ENCODE results near the gene KCNJ12. TPM values are rescaled to one million over a fixed set of nuclear protein-coding genes. Genes with fewer than 3 reads are reported as not detected.
"Not testable (repeated sequence)": the region's sequence is repeated elsewhere in the genome, so short reads cannot be mapped to it uniquely, and the experiment has no call there.

The KCNJ12 gene
- total RNA-seq, 2 donors from 2014 or later = 0.82 to 2.2 TPM

DNA sequence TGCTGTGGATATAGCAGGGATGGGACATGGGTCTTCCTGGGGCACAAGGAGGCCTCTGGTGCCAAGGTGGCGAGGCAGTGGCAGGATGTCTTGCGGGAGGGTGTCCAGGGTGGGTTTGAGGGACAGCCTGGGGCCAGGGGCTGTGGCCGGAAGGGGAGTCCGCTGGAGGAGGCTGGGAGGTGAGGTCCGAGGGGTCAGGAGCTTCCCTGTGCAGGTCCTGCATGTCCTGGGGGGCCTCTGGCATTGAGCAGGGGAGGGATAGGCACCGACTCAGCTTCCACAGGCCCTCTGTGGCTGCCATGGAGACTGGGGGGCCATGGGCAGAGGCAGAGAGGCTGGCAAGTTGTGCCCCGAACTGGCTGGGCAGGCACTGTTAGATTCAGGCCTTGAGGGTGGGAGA, 38.5 kb downstream of the KCNJ12 start:
- H3K9me3 ChIP-seq; H3K4me1 ChIP-seq; H3K27me3 ChIP-seq; H3K4me3 ChIP-seq; H3K27ac ChIP-seq; H3K36me3 ChIP-seq; H3K9ac ChIP-seq (ENCODE audit: low read depth in 2 of 2, low read length in 2 of 2); intact Hi-C loops (cut with DNase I); DNase-seq: not testable (repeated sequence)

DNA sequence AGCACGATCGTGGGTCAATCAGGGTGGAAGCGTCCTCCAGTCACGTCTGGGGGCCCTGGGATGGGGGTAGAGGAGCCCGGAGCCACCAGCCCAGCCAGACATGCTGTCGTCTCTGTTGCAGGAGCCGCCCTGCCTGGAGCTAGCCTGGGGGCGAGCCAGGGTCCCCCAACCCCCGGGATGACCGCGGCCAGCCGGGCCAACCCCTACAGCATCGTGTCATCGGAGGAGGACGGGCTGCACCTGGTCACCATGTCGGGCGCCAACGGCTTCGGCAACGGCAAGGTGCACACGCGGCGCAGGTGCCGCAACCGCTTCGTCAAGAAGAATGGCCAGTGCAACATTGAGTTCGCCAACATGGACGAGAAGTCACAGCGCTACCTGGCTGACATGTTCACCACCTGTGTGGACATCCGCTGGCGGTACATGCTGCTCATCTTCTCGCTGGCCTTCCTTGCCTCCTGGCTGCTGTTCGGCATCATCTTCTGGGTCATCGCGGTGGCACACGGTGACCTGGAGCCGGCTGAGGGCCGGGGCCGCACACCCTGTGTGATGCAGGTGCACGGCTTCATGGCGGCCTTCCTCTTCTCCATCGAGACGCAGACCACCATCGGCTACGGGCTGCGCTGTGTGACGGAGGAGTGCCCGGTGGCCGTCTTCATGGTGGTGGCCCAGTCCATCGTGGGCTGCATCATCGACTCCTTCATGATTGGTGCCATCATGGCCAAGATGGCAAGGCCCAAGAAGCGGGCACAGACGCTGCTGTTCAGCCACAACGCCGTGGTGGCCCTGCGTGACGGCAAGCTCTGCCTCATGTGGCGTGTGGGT, 39.2 kb downstream of the KCNJ12 start:
- H3K27me3 ChIP-seq; H3K9me3 ChIP-seq; H3K9ac ChIP-seq (ENCODE audit: low read depth in 2 of 2, low read length in 2 of 2); intact Hi-C loops (cut with DNase I); H3K4me3 ChIP-seq; H3K27ac ChIP-seq; H3K4me1 ChIP-seq; H3K36me3 ChIP-seq; DNase-seq: not testable (repeated sequence)

DNA sequence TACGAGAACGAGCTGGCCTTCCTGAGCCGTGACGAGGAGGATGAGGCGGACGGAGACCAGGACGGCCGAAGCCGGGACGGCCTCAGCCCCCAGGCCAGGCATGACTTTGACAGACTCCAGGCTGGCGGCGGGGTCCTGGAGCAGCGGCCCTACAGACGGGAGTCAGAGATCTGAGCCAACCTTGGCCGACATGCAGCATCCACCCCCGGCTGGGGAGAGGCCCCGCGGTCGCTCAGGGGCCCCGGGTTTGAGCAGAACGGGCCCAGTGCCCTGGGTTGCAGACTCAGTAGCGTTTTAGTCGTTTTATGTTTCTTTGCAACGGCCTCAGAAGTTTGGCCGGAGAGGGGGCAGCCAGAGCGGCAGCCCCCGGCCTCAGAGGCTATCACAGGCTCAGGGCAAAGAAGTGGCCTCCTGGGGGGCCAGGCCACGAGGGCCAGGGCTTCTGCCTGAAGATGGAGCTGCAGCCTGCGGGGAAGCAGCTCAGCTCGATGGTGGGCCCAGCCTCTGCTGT, 40.4 kb downstream of the KCNJ12 start:
- H3K9ac ChIP-seq (ENCODE audit: low read depth in 2 of 2, low read length in 2 of 2); intact Hi-C loops (cut with DNase I); DNase-seq; H3K4me3 ChIP-seq; H3K27ac ChIP-seq; H3K27me3 ChIP-seq; H3K36me3 ChIP-seq; H3K9me3 ChIP-seq; H3K4me1 ChIP-seq: not testable (repeated sequence)

DNA sequence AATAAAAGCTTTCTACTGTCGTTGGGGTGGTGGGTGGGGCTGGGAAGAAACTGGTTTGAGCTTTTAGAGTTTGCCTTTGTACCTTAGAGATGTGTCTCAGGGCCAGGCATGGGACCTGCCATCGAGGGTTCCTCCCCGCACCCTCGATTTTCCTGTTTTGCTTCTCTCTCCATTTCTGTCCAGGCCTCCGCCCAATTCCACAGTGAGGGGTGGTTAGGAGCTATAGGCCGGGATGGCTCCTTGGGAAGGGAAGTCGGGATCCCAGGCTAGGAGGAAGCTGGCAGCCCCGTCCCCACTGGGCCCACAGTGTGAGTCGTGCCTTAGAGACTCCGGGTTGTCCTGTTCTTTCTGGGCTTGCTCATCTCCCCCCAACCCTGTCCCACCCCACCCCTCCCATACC, 41.2 kb downstream of the KCNJ12 start:
- H3K4me3 ChIP-seq; intact Hi-C loops (cut with DNase I); H3K9me3 ChIP-seq; H3K4me1 ChIP-seq; H3K9ac ChIP-seq (ENCODE audit: low read depth in 2 of 2, low read length in 2 of 2); H3K27me3 ChIP-seq; H3K36me3 ChIP-seq; H3K27ac ChIP-seq: not testable (repeated sequence)
- peak; percentile 76 for DNase-seq

DNA sequence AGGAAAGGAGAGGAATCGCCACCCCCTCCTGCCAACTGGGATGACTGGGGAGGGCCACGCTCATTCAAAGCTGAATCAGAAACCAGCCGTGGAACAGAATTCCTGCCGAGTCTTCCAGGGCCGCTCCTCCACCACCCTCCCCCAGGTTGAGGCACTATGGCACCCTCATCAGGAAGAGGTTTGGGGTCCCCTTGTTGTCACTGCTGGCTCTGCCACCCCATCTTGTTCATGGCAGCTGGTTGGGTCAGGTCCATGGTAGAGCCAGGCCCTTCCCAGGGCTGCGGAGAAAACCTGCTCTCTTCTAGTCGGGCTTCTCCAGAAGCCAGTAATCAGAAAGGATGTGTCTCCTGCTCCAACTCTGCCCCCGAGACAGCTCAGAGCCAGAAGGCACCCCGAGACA, 41.8 kb downstream of the KCNJ12 start:
- intact Hi-C loops (cut with DNase I) = no loop called here
- DNase-seq = no peak
- TF ChIP-seq, protein P1, sequence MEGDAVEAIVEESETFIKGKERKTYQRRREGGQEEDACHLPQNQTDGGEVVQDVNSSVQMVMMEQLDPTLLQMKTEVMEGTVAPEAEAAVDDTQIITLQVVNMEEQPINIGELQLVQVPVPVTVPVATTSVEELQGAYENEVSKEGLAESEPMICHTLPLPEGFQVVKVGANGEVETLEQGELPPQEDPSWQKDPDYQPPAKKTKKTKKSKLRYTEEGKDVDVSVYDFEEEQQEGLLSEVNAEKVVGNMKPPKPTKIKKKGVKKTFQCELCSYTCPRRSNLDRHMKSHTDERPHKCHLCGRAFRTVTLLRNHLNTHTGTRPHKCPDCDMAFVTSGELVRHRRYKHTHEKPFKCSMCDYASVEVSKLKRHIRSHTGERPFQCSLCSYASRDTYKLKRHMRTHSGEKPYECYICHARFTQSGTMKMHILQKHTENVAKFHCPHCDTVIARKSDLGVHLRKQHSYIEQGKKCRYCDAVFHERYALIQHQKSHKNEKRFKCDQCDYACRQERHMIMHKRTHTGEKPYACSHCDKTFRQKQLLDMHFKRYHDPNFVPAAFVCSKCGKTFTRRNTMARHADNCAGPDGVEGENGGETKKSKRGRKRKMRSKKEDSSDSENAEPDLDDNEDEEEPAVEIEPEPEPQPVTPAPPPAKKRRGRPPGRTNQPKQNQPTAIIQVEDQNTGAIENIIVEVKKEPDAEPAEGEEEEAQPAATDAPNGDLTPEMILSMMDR (IDR thresholded peaks at IDR 0.05) = no peak

GRCh38 chr17:21418446-21419298, 42.5 kb downstream of the KCNJ12 start:
- Histone ChIP-seq H3K27me3 (no peaks in the 10 kb centered on the region), H3K9me3 (no peaks in the 10 kb centered on the region), H3K36me3 (no peaks in the 10 kb centered on the region), H3K9ac (ENCODE audit: low read depth in 2 of 2, low read length in 2 of 2) (no peak overlapping the region), H3K27ac (no peak overlapping the region), H3K4me1 (no peaks in the 10 kb centered on the region), H3K4me3 (no peak overlapping the region)
- intact Hi-C loops (cut with DNase I) = no loop called here
- no peak for DNase-seq
- TF ChIP-seq, protein P1 (IDR thresholded peaks at IDR 0.05) = no peak

More for the DNA sequence above, 41.8 kb downstream of the KCNJ12 start:
- Histone ChIP-seq H3K4me1 (no peaks in the 10 kb centered on the region), H3K4me3 (no peak overlapping the region), H3K27ac (no peak overlapping the region), H3K36me3 (no peaks in the 10 kb centered on the region), H3K9me3 (no peaks in the 10 kb centered on the region), H3K27me3 (no peaks in the 10 kb centered on the region), H3K9ac (ENCODE audit: low read depth in 2 of 2, low read length in 2 of 2) (no peak overlapping the region)

DNA sequence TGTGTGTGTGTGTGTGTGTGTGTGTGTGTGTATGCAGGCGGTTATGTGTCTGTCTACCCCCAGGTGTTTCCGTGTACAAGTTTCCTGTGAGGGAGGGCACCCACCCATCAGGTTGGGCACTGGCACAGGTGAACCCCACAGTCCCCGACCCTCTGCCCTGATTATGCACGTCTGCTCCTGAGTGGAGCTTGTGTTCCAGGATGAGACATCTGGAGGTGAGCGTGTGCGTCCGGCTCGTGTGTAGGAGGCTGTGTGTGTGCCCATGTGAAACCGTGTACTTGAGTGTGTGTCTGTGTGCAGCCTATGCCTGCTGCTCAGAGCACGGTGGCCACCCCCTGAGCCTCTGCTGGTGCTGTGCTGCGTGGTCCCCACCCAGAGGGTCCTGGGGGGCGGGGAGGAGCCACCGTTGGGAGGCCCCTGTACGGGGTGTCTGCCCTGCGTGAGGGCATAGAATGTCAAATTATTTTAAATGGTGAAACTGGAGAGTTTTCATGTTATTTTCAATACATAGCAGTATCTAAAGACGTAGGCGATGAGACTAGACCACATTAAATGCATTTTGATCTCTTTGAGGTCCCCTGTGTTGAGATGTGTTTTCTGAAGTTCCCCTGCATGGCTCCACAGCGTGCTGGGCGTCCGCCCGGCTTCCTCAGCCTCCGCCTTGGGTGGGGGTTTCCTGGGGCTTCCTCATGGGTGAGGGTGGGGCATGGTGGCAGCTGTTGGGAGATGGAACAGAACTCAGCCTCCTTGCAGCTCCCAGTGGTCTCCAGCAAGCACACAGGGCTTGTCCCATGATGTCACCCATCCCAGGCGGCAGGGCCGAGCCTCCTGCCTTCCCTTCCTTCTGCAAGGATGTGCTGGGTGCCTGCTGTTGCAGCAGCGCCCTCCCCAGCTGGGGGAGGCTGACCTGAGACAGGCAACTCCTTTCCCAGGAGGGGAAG, 43.4 kb downstream of the KCNJ12 start:
- no peaks in the 10 kb centered on the region for H3K4me1 ChIP-seq
- H3K4me3 ChIP-seq = no peak overlapping the region
- H3K9ac ChIP-seq (ENCODE audit: low read depth in 2 of 2, low read length in 2 of 2) = no peak overlapping the region
- H3K27ac ChIP-seq = no peak overlapping the region
- no peaks in the 10 kb centered on the region for H3K36me3 ChIP-seq
- H3K9me3 ChIP-seq = no peaks in the 10 kb centered on the region
- TF ChIP-seq, protein P1 (IDR thresholded peaks at IDR 0.05) = no peak
- DNase-seq = no peak
- intact Hi-C loops (cut with DNase I) = no loop called here
- no peaks in the 10 kb centered on the region for H3K27me3 ChIP-seq

- H3K9me3 ChIP-seq; H3K27me3 ChIP-seq; H3K9ac ChIP-seq (ENCODE audit: low read depth in 2 of 2, low read length in 2 of 2); H3K4me1 ChIP-seq; H3K4me3 ChIP-seq; H3K27ac ChIP-seq; DNase-seq; H3K36me3 ChIP-seq; intact Hi-C loops (cut with DNase I): not testable (repeated sequence)
These were observed 44.4 kb downstream of the KCNJ12 start for GRCh38 chr17:21420503-21421090.

Measured in colonic mucosa (tissue), 4 donors.